ENCODE results near the gene CENPQ. TPM values are rescaled to one million over a fixed set of nuclear protein-coding genes. Genes with fewer than 3 reads are reported as not detected.

Gene CENPQ
- total RNA-seq, 1 experiment from 2014 or later: 9.8 TPM

DNA sequence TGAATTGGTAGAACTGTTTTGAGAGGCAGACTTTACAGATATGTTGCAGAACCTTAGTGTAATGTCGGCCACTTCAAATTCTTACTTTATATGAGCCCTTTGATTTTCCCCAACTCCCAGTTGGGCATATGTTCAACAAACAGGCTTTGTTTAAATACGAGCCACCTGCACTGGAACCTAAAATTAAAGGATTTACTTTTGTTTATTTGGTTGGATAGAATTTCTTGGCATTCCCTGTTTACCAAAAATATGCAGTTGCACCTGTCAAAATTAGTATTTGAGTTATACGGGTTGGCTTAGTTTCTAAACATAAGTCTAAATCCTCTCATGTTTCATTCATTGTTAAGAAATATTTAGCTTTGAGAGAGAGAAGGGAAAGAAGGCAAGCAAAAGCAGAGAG lies 34.1 kb downstream of the CENPQ start:
- DNase-seq (ENCODE audit: low read depth): no peak
- in situ Hi-C loops (cut with HindIII; ENCODE audit: low pct_unique_long_range_greater_than_20kb, low sequenced_read_pairs): no loop called here

DNA sequence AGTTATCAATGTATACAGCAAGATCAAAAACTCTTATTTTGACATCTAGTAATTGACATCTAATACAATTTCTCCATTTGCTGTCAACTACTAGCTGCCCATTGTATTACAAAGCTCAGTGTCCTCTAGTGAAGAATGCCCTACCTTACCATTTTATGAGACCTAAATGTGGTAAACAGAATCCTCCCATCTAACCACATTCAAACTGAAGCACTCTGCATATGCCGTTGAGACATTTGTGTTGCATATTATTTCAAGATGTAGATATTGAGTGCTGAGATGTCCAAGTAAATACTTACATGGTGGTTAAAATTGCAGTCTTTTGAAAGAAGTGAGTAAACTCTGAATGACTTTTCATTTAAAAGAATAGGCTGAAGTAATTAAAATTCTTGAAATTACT lies 36.0 kb downstream of the CENPQ start:
- no peak for DNase-seq (ENCODE audit: low read depth)
- in situ Hi-C loops (cut with HindIII; ENCODE audit: low pct_unique_long_range_greater_than_20kb, low sequenced_read_pairs): no loop called here

DNA sequence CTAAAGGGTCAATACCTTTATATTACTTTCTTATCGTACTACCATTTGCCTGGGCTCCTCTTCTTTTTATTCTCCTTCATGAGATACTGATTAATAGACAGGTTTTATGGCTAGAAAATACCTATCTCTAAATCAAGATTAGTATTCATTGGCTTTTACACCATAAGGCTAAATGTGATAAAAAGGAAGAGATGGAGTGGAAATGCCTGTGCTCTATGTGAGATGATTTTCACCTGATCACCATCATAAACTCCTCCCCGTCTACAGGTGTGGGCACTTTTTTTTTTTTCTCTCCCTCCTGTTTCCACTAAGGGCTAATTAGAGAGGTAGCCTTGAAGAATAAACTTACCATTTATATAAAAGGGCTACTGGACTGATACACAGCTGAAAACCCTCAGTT lies 36.5 kb downstream of the CENPQ start, which contains the start of gene GLYATL3:
GLYATL3 (plus strand) TSS at position 301 of the 400 bp plus-strand sequence. CDS start 12,068 bp downstream, outside the sequence.
- in situ Hi-C loops (cut with HindIII; ENCODE audit: low pct_unique_long_range_greater_than_20kb, low sequenced_read_pairs): no loop called here
- no peak for DNase-seq (ENCODE audit: low read depth)

GRCh38 chr6:49504666-49505065 lies 41.5 kb downstream of the CENPQ start:
- in situ Hi-C loops (cut with HindIII; ENCODE audit: low pct_unique_long_range_greater_than_20kb, low sequenced_read_pairs): no loop called here
- DNase-seq (ENCODE audit: low read depth): no peak

- no peak for DNase-seq (ENCODE audit: low read depth)
- in situ Hi-C loops (cut with HindIII; ENCODE audit: low pct_unique_long_range_greater_than_20kb, low sequenced_read_pairs): no loop called here
Measured at GRCh38 chr6:49506569-49507111, 43.5 kb downstream of the CENPQ start.

- in situ Hi-C loops (cut with HindIII; ENCODE audit: low pct_unique_long_range_greater_than_20kb, low sequenced_read_pairs): no loop called here
Measured at GRCh38 chr6:49509342-49509741, 46.2 kb downstream of the CENPQ start.

DNA sequence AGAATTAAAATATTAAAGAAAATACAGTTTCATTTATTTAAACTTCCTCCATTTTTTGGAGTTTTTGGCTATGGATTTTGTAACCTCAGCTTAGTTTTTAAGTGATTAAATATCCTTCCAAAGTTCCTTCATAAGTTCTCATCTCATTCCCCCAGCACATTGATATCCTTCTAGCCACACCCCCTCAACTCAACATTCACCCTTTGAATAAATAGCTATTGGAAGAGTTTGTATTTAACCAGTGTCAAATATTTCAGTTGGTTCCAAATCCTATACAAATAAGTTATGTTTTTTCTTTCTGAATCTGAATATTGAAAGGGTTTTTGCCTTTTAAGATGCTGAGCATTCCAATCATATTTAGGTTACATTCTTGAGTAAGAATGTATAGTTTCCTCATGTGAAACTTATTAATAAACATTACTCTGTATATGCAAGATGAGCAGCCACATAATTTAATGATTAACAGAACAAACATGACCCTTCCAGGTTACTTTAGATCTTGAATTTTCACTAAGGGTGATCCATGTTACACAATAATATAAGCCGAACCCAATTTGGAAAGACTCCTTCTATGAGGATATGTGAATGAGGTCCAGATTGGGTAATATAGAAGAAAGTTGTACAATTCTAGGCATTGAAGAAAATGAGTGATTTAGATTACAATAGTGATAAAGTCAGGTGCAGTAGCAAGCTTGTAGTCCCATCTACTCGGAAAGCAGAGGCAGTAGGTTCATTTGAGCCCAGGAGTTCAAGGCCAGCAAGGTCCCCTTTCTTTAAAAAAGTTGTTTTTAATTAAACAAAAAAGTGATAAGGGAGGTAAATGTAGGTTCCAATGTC lies 50.2 kb downstream of the CENPQ start:
- DNase-seq (ENCODE audit: low read depth): no peak
- in situ Hi-C loops (cut with HindIII; ENCODE audit: low pct_unique_long_range_greater_than_20kb, low sequenced_read_pairs): no loop called here

More at GRCh38 chr6:49509342-49509741, 46.2 kb downstream of the CENPQ start:
- no peak for DNase-seq (ENCODE audit: low read depth)

GRCh38 chr6:49514571-49515484 lies 51.7 kb downstream of the CENPQ start:
- in situ Hi-C loops (cut with HindIII; ENCODE audit: low pct_unique_long_range_greater_than_20kb, low sequenced_read_pairs): no loop called here
- DNase-seq (ENCODE audit: low read depth): no peak

DNA sequence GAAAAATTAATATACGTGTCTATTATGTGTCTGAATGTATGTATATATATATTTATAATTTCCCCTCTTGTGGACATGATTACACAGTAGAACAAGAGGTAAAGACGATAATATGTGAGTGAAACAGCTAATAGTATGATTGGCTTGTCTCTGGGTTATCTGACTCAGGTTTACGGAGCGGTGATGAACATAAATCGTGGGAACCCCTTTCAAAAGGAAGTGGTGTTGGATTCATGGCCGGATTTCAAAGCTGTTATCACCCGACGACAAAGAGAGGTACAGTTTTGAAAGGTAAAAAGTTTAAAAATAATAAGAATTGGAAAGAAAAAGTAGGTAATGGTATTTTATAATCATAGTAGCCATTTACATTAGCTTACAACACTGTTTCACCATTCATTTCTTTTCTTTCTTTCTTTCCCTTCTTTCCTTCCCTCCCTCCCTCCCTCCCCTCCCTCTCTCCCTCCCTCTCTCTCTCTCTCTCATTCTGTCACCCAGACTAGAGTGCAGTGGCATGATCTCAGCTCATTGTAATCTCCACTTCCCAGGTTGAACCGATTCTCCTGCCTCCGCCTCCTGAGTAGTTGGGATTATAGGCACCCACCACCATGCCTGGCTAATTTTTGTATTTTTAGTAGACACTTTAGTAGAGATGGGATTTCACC lies 52.4 kb downstream of the CENPQ start:
- no peak for DNase-seq (ENCODE audit: low read depth)
- in situ Hi-C loops (cut with HindIII; ENCODE audit: low pct_unique_long_range_greater_than_20kb, low sequenced_read_pairs): no loop called here

- no peak for DNase-seq (ENCODE audit: low read depth)
- in situ Hi-C loops (cut with HindIII; ENCODE audit: low pct_unique_long_range_greater_than_20kb, low sequenced_read_pairs): no loop called here
Measured at GRCh38 chr6:49516147-49516505, 53.0 kb downstream of the CENPQ start.

DNA sequence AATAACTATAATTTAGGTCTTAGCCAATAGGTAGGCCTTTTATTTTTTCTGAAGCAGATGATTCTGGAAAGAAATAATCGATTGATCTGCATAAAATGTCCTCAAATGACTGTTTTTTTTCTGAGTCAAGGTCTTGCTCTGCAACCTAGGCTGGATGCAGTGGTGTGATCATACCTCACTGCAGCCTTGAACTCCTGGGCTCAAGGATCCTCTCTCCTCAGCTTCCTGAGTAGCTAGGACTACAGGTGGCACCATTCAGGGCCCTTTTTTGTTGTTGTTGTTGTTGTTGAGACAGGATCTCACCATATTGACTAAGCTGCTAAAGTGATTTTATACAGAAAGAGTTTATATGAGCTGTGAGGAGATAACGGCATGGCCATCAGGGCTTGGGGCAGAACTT lies 54.7 kb downstream of the CENPQ start:
- DNase-seq (ENCODE audit: low read depth): no peak
- in situ Hi-C loops (cut with HindIII; ENCODE audit: low pct_unique_long_range_greater_than_20kb, low sequenced_read_pairs): no loop called here

DNA sequence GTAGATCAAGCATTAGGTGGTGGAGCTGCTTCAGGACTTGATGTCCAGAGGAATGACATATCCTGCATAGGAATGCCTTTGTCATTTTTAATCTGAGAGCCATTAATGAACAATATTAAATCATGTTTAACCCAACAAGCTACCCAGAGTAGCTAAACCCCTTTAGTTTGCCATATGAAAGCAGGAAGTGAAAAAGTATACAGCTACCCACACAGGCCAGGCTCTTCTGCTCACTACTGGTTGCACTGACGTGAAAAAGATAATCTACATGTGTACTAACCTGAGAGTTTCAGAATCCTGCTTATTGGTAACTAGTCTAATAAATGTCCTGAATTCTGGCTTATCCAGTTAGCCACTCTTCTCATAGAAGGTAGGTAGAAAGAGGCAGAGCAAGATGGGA lies 56.5 kb downstream of the CENPQ start:
- in situ Hi-C loops (cut with HindIII; ENCODE audit: low pct_unique_long_range_greater_than_20kb, low sequenced_read_pairs): no loop called here
- DNase-seq (ENCODE audit: low read depth): no peak

GRCh38 chr6:49522710-49523593 lies 59.8 kb downstream of the CENPQ start:
- in situ Hi-C loops (cut with HindIII; ENCODE audit: low pct_unique_long_range_greater_than_20kb, low sequenced_read_pairs): no loop called here
- no peak for DNase-seq (ENCODE audit: low read depth)

DNA sequence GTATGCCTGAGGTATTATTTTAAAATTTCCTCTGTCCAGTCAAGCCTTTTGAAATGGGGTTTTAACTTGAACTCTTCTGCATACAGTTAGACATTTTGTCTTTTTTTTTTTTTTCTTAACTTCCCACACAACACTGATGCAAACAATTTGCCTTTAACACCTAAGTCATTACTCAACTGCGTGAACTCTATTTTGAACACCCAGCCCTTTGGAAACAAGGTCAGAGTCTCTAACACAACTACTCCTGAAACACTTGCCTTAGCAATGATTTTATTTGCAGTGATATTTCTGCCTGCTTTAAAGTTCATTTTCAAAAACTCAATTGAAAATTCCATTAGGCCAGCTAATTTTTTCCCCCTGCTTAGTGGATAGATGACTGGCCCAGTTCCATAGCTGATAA lies 60.7 kb downstream of the CENPQ start:
- DNase-seq (ENCODE audit: low read depth): no peak
- in situ Hi-C loops (cut with HindIII; ENCODE audit: low pct_unique_long_range_greater_than_20kb, low sequenced_read_pairs): no loop called here

GRCh38 chr6:49524541-49524940 lies 61.4 kb downstream of the CENPQ start:
- no peak for DNase-seq (ENCODE audit: low read depth)
- in situ Hi-C loops (cut with HindIII; ENCODE audit: low pct_unique_long_range_greater_than_20kb, low sequenced_read_pairs): no loop called here

GRCh38 chr6:49526598-49526997 lies 63.4 kb downstream of the CENPQ start:
- DNase-seq (ENCODE audit: low read depth): no peak
- in situ Hi-C loops (cut with HindIII; ENCODE audit: low pct_unique_long_range_greater_than_20kb, low sequenced_read_pairs): no loop called here

DNA sequence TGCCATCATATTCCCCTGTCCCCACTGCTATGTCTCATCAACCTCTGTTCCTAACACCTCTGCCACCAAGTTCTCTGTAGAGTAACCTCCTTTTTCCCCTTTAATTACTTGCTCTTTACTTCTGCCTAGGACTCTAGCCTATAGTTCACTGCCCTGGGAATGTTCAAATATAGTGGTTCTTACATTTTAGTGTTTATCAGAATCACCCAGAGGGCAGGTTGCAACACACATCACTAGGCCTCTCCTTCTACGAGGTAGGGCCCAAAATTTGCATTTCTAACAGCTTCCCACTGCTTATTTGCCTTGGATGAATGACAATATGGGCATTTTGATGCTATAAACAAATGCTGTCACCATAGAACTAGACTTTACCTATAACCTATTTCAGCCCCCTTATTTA lies 64.2 kb downstream of the CENPQ start:
- in situ Hi-C loops (cut with HindIII; ENCODE audit: low pct_unique_long_range_greater_than_20kb, low sequenced_read_pairs): no loop called here

GRCh38 chr6:49528571-49528970 lies 65.4 kb downstream of the CENPQ start:
- in situ Hi-C loops (cut with HindIII; ENCODE audit: low pct_unique_long_range_greater_than_20kb, low sequenced_read_pairs): no loop called here
- DNase-seq (ENCODE audit: low read depth): no peak

More for the DNA sequence above, 64.2 kb downstream of the CENPQ start:
- no peak for DNase-seq (ENCODE audit: low read depth)
